GM12878 (cell line): ENCODE measurements around the gene NUDT22. TPM values are rescaled to one million over a fixed set of nuclear protein-coding genes. Genes with fewer than 3 reads are reported as not detected.

Experiments used
- ATAC-seq: fragments of 200-7000 bp; cut with Tn5 transposase; 3 replicates; pipeline ENCODE4 v1.9.1; 2020; ENCODE audit warnings: mild to moderate bottlenecking, moderate library complexity
- BruUV-seq: library from RNA; stranded (reverse); fragments of 400-500 nt; replicated peaks from 2 replicates; lab custom pipeline; 2021; lab: Mats Ljungman, UMichigan
- CTCF ChIA-PET: fragments of 300-600 bp; sonication (Branson Sonifier 250); formaldehyde crosslinking; extraction: SDS; loops from one replicate; lab custom pipeline; 2021; ENCODE audit warnings: inconsistent platforms; lab: Yijun Ruan, JAX
- POLR2A ChIA-PET: fragments of 350-600 bp; formaldehyde crosslinking; extraction: SDS; loops from one replicate; lab custom pipeline; 2021; ENCODE audit warnings: inconsistent platforms; lab: Charles Lee
- RAD21 ChIA-PET: fragments of 300-600 bp; sonication (Branson Sonifier 250); formaldehyde crosslinking; loops from one replicate; lab custom pipeline; 2023; ENCODE audit warnings: antibody characterized with exemption; ENCODE audit not compliant: unreplicated experiment; lab: Charles Lee
- SMC1A ChIA-PET: fragments of 300-600 bp; sonication (Branson Sonifier 250); formaldehyde crosslinking; loops from one replicate; lab custom pipeline; 2023; ENCODE audit not compliant: unreplicated experiment, uncharacterized antibody; lab: Charles Lee
- DNase-seq: peaks from one replicate; pipeline ENCODE4 v3.0.0-alpha.2; 2011; ENCODE audit warnings: low read depth, low spot score
- FAIRE-seq: peaks from 3 replicates; lab custom pipeline; 2011; peaks lifted over from hg19 to GRCh38; lab: Jason Lieb, UNC
- H2AFZ ChIP-seq: 2 replicates; pipeline ENCODE4 v1.6.0; 2011; ENCODE audit warnings: low read depth, low read length, control low read depth; ENCODE audit not compliant: control insufficient read depth
- H3K27ac ChIP-seq: 2 replicates; pipeline ENCODE4 v1.5.1; 2011; ENCODE audit warnings: control low read depth; ENCODE audit not compliant: control insufficient read depth, insufficient read depth
- H3K27me3 ChIP-seq, 2 experiments: replicated peaks in 1 of 2; 2 replicates each; pipeline versions ENCODE4 v1.6.0 to v1.6.1; 2011; ENCODE audit warnings: low read length in 1 of 2; ENCODE audit not compliant: control insufficient read depth in 2 of 2, insufficient read depth in 2 of 2
- H3K36me3 ChIP-seq, 2 experiments: 2 replicates each; pipeline ENCODE4 v1.5.1; 2011; ENCODE audit warnings: low read length in 1 of 2; ENCODE audit not compliant: control insufficient read depth in 2 of 2, insufficient read depth in 2 of 2
- H3K4me1 ChIP-seq: 2 replicates; pipeline ENCODE4 v1.6.1; 2011; ENCODE audit warnings: mild to moderate bottlenecking, low read length, moderate library complexity, mixed read lengths; ENCODE audit not compliant: control insufficient read depth, insufficient read depth
- H3K4me2 ChIP-seq: 2 replicates; pipeline ENCODE4 v1.6.0; 2011; ENCODE audit warnings: control low read depth; ENCODE audit not compliant: control insufficient read depth, insufficient read depth
- H3K4me3 ChIP-seq: fragments of 200-600 bp; sonication (generic); 2 replicates; pipeline ENCODE4 v1.5.1; 2016
- H3K79me2 ChIP-seq: 2 replicates; pipeline ENCODE4 v1.6.0; 2011; ENCODE audit warnings: low read length; ENCODE audit not compliant: control insufficient read depth, insufficient read depth
- H3K9ac ChIP-seq: 2 replicates; pipeline ENCODE4 v1.8.0; 2011; ENCODE audit warnings: low read length, control low read depth, mixed read lengths; ENCODE audit not compliant: control insufficient read depth, insufficient read depth
- H3K9me3 ChIP-seq: replicated peaks from 3 replicates; pipeline ENCODE4 v1.5.1; 2011; ENCODE audit warnings: mild to moderate bottlenecking, low read length; ENCODE audit not compliant: control insufficient read depth, insufficient read depth
- H4K20me1 ChIP-seq: 2 replicates; pipeline ENCODE4 v1.6.0; 2011; ENCODE audit not compliant: control insufficient read depth, insufficient read depth
- BRCA1 ChIP-seq: IDR thresholded peaks from 2 replicates; pipeline ENCODE4 v1.6.1; 2011; ENCODE audit warnings: low read depth, low read length, improper control_type of control experiment
- CBFB ChIP-seq: IDR thresholded peaks from 2 replicates; pipeline ENCODE4 v1.6.1; 2016; ENCODE audit warnings: antibody characterized with exemption, low read depth
- CHD4 ChIP-seq: fragments of 200-600 bp; sonication (generic); IDR thresholded peaks from 2 replicates; pipeline ENCODE4 v1.6.1; 2016; ENCODE audit warnings: mild to moderate bottlenecking
- CREB1 ChIP-seq: IDR thresholded peaks from 2 replicates; pipeline ENCODE4 v1.6.1; 2012; ENCODE audit warnings: low read depth, mild to moderate bottlenecking, inconsistent platforms
- CREM ChIP-seq: IDR thresholded peaks from 2 replicates; pipeline ENCODE4 v1.6.1; 2014; ENCODE audit warnings: antibody characterized with exemption, low read depth
- EZH2 ChIP-seq: IDR thresholded peaks from 2 replicates; pipeline ENCODE4 v1.6.1; 2012; ENCODE audit warnings: low read depth, mild to moderate bottlenecking, control low read depth, inconsistent platforms, low read length, borderline replicate concordance; ENCODE audit not compliant: control insufficient read depth
- GATAD2B ChIP-seq: fragments of 450-650 bp; conservative IDR thresholded peaks from 2 replicates; pipeline ENCODE4 v1.6.1; 2017; ENCODE audit warnings: low read depth, mild to moderate bottlenecking, moderate library complexity
- HDGF ChIP-seq: fragments of 450-650 bp; IDR thresholded peaks from 2 replicates; pipeline ENCODE4 v1.6.1; 2016; ENCODE audit warnings: antibody characterized with exemption
- MEF2B ChIP-seq: fragments of 450-650 bp; IDR thresholded peaks from 2 replicates; pipeline ENCODE4 v1.6.1; 2018; ENCODE audit warnings: mild to moderate bottlenecking, moderate library complexity; ENCODE audit not compliant: partially characterized antibody, poor library complexity, severe bottlenecking
- NBN ChIP-seq: fragments of 450-650 bp; IDR thresholded peaks from 2 replicates; pipeline ENCODE4 v1.6.1; 2016
- NR2F1 ChIP-seq: fragments of 450-650 bp; conservative IDR thresholded peaks from 2 replicates; pipeline ENCODE4 v1.6.1; 2017; ENCODE audit warnings: mild to moderate bottlenecking
- RBBP5 ChIP-seq: fragments of 200-600 bp; sonication (generic); conservative IDR thresholded peaks from 2 replicates; pipeline ENCODE4 v1.6.1; 2016
- RELA ChIP-seq: fragments of 450-650 bp; IDR thresholded peaks from 2 replicates; pipeline ENCODE4 v1.8.0; 2014; ENCODE audit warnings: borderline replicate concordance; ENCODE audit not compliant: partially characterized antibody
- SIX5 ChIP-seq: IDR thresholded peaks from 2 replicates; pipeline ENCODE4 v1.6.1; 2011; ENCODE audit warnings: mild to moderate bottlenecking, low read depth, low read length, moderate library complexity; ENCODE audit not compliant: severe bottlenecking
- SMAD5 ChIP-seq: IDR thresholded peaks from 2 replicates; pipeline ENCODE4 v1.6.1; 2016; ENCODE audit warnings: antibody characterized with exemption, low read depth
- SMARCA5 ChIP-seq: fragments of 450-650 bp; IDR thresholded peaks from 2 replicates; pipeline ENCODE4 v1.6.1; 2017; ENCODE audit warnings: mild to moderate bottlenecking
- WGBS: methylation state at CpG from one replicate; pipeline ENCODE4 v1.1.6; 2016; ENCODE audit warnings: low lambda C conversion rate; ENCODE audit not compliant: insufficient replicate concordance, insufficient coverage; ENCODE audit errors: missing lambda C conversion rate; 5-methylcytosine and 5-hydroxymethylcytosine counted together
- in situ Hi-C: fragments of 300-500 bp; cut with MboI; formaldehyde crosslinking; loops from 9 replicates; pipeline ENCODE4 v1.14.3; 2018; ENCODE audit warnings: mixed read lengths
- intact Hi-C: fragments of 100-400 bp; cut with micrococcal nuclease; formaldehyde crosslinking; loops from one replicate; pipeline ENCODE4 v1.14.2; 2022; ENCODE audit not compliant: unreplicated experiment
- polyA plus RNA-seq, 11 experiments: library from polyadenylated mRNA; depleted of rRNA in 4 of 11; unstranded in 6 of 11; stranded (reverse) in 5 of 11; fragments of >200 nt; fragmentation: Nextera tagmentation in 4 of 11; fragmentation: Illumina TruSeq in 1 of 11; extraction: Ambion mirVana in 4 of 11; extraction: Trizol in 1 of 11; gene quantifications; 1 replicate in 1 of 11; 2 replicates in 10 of 11; pipeline versions ENCODE4 v1.2.1 to v1.2.3, GENCODE V29; 2011 to 2016; ENCODE audit warnings: inconsistent platforms in 2 of 11, missing spikeins in 2 of 11, low read depth in 1 of 11
- total RNA-seq, 4 experiments: library from RNA; depleted of rRNA in 3 of 4; stranded (reverse); fragments of >200 nt in 3 of 4; fragmentation: Illumina TruSeq in 1 of 4; extraction: Trizol in 1 of 4; gene quantifications; 2 replicates each; pipeline versions ENCODE4 v1.2.1 to v1.2.3, GENCODE V29; 2013 to 2021
- TF ChIP-seq, protein P1 (sequence below): fragments of 450-650 bp; IDR thresholded peaks from 2 replicates; pipeline ENCODE4 v1.6.1; 2017; ENCODE audit warnings: antibody characterized with exemption, mild to moderate bottlenecking, moderate library complexity
- TF ChIP-seq, protein P2 (sequence below): fragments of 450-650 bp; IDR thresholded peaks from 2 replicates; pipeline ENCODE4 v1.6.1; 2016; ENCODE audit warnings: mild to moderate bottlenecking, moderate library complexity, borderline replicate concordance

Gene NUDT22
- total and polyA plus RNA-seq, 10 of the 15 experiments (the other 5 are each of a cell fraction or from before 2014, with no cell fraction given): 6.7 to 115 (median 64.7) TPM

DNA sequence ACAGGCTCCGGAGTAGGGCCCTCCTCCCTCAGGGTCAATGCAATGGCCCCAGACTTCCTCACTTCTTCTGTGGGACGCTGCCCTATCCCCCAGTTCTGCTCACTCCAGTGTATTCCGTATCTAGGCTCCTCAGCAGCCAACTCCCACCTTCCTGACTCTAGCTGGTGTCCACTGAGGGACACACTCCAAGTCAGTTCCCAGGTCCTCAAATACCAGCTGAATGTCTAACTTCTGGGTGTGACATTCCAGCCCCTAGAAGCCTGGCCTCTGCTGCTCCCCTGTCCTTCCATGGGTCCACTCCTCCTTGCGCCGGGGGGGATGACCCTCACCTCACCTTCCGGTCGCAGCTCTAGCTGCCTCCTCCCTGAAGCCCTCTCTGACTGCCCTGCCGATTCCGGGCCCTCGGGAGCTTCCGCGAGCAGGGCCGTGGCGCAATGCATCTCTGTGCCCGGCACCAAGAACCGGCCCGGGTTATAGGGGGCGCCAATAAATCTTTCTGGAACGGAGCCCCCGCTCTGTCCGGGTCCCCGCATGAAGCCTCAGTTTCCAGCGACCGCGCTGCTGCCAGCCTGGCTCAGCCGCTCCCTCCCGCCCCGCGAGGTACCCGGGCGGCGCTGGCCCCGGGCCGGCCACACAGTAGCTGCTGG is 42.9 kb downstream of the NUDT22 start:
- ChIA-PET SMC1A (interaction anchor here (0.7 to 4.6 kb wide), 6 partner anchors 19 to 86 kb away, joined by 3 to 32 read pairs (median 3); partner anchors contain the start of genes FERMT3, NUDT22 and TRPT1), POLR2A (interaction anchor here (0.7 to 6.3 kb wide), 11 partner anchors 14 to 85 kb away, joined by 3 to 92 read pairs (median 5); partner anchors contain the start of genes BAD, CATSPERZ, ESRRA and FERMT3), CTCF (interaction anchor here (0.7 to 5.7 kb wide), 10 partner anchors 9 to 87 kb away, joined by 3 to 147 read pairs (median 6); partner anchors contain the start of genes BAD, CATSPERZ, FERMT3 and GPR137), RAD21 (interaction anchor here (0.8 to 4.3 kb wide), 6 partner anchors 17 to 63 kb away, joined by 3 to 56 read pairs (median 4); partner anchors contain the start of genes FERMT3, PPP1R14B, PRDX5 and TRMT112)
- BruUV-seq: no TSS peak
- H2AFZ ChIP-seq: peak overlapping the region; percentile 46
- peak; percentile 13 for FAIRE-seq
- peak overlapping the region; percentile 100 for H3K4me2 ChIP-seq
- intact Hi-C loops: loop anchor here (2.0 kb wide), 1 partner anchor 18 kb away; the partner anchor contains the start of gene PLCB3
- H3K79me2 ChIP-seq: peaks cover 19% of the 10 kb centered on the region
- H3K27ac ChIP-seq: peak overlapping the region; percentile 81
- no peaks in the 10 kb centered on the region for H3K9me3 ChIP-seq
- H3K36me3 ChIP-seq: no peaks in the 10 kb centered on the region; a peak in 2 of 4 replicates
- H3K9ac ChIP-seq: peak overlapping the region; percentile 97
- peak overlapping the region; percentile 88 for H3K4me3 ChIP-seq
- in situ Hi-C loops: no loop called here
- H3K4me1 ChIP-seq: peaks cover 12% of the 10 kb centered on the region
- DNase-seq: no peak
- peak; percentile 59 for ATAC-seq
- H4K20me1 ChIP-seq: no peaks in the 10 kb centered on the region
- H3K27me3 ChIP-seq: no peaks in the 10 kb centered on the region
- WGBS: 2% methylated on average over 34 of the region's 34 CpGs
- TF ChIP-seq BRCA1: no peak
- peak; percentile 38 for TF ChIP-seq NBN
- peak; percentile 41; the same call in 1 of the 2 replicates for TF ChIP-seq CBFB
- TF ChIP-seq, protein P1, sequence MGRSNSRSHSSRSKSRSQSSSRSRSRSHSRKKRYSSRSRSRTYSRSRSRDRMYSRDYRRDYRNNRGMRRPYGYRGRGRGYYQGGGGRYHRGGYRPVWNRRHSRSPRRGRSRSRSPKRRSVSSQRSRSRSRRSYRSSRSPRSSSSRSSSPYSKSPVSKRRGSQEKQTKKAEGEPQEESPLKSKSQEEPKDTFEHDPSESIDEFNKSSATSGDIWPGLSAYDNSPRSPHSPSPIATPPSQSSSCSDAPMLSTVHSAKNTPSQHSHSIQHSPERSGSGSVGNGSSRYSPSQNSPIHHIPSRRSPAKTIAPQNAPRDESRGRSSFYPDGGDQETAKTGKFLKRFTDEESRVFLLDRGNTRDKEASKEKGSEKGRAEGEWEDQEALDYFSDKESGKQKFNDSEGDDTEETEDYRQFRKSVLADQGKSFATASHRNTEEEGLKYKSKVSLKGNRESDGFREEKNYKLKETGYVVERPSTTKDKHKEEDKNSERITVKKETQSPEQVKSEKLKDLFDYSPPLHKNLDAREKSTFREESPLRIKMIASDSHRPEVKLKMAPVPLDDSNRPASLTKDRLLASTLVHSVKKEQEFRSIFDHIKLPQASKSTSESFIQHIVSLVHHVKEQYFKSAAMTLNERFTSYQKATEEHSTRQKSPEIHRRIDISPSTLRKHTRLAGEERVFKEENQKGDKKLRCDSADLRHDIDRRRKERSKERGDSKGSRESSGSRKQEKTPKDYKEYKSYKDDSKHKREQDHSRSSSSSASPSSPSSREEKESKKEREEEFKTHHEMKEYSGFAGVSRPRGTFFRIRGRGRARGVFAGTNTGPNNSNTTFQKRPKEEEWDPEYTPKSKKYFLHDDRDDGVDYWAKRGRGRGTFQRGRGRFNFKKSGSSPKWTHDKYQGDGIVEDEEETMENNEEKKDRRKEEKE: no peak
- TF ChIP-seq EZH2: no peak
- TF ChIP-seq GATAD2B: peak; percentile 32
- TF ChIP-seq MEF2B: no peak
- peak; percentile 4 for TF ChIP-seq SIX5
- TF ChIP-seq RELA: no peak
- TF ChIP-seq CREM: no peak
- TF ChIP-seq RBBP5: no peak
- no peak for TF ChIP-seq CHD4
- TF ChIP-seq, protein P2, sequence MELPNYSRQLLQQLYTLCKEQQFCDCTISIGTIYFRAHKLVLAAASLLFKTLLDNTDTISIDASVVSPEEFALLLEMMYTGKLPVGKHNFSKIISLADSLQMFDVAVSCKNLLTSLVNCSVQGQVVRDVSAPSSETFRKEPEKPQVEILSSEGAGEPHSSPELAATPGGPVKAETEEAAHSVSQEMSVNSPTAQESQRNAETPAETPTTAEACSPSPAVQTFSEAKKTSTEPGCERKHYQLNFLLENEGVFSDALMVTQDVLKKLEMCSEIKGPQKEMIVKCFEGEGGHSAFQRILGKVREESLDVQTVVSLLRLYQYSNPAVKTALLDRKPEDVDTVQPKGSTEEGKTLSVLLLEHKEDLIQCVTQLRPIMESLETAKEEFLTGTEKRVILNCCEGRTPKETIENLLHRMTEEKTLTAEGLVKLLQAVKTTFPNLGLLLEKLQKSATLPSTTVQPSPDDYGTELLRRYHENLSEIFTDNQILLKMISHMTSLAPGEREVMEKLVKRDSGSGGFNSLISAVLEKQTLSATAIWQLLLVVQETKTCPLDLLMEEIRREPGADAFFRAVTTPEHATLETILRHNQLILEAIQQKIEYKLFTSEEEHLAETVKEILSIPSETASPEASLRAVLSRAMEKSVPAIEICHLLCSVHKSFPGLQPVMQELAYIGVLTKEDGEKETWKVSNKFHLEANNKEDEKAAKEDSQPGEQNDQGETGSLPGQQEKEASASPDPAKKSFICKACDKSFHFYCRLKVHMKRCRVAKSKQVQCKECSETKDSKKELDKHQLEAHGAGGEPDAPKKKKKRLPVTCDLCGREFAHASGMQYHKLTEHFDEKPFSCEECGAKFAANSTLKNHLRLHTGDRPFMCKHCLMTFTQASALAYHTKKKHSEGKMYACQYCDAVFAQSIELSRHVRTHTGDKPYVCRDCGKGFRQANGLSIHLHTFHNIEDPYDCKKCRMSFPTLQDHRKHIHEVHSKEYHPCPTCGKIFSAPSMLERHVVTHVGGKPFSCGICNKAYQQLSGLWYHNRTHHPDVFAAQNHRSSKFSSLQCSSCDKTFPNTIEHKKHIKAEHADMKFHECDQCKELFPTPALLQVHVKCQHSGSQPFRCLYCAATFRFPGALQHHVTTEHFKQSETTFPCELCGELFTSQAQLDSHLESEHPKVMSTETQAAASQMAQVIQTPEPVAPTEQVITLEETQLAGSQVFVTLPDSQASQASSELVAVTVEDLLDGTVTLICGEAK: peak; percentile 46; the same call in 1 of the 2 replicates
- peak; percentile 71 for TF ChIP-seq NR2F1
- TF ChIP-seq HDGF: peak; percentile 70
- 0 out of 2 replicates have a peak, but pooled peaks have one; percentile 20 for TF ChIP-seq SMAD5
- TF ChIP-seq CREB1: no peak
- peak; percentile 96 for TF ChIP-seq SMARCA5
